DOHH2 (cell line): Measurements from ENCODE around the gene NOC4L.

Source experiments
- H3F3A ChIP-seq: fragments of 200-600 bp; sonication (generic), shearing (Covaris generic); 2 replicates; pipeline ENCODE4 v1.6.0; 2016; ENCODE audit warnings: antibody characterized with exemption, mild to moderate bottlenecking; ENCODE audit not compliant: control insufficient read depth, insufficient read depth
- H3K27ac ChIP-seq: fragments of 200-600 bp; sonication (generic); 2 replicates; pipeline ENCODE4 v1.5.1; 2014; ENCODE audit warnings: low read depth, mild to moderate bottlenecking, low read length, moderate library complexity
- H3K27me3 ChIP-seq: fragments of 200-600 bp; sonication (generic); 2 replicates; pipeline ENCODE4 v1.6.1; 2014; ENCODE audit warnings: mild to moderate bottlenecking, low read length, mixed read lengths; ENCODE audit not compliant: control insufficient read depth
- H3K36me3 ChIP-seq: fragments of 200-600 bp; sonication (generic); 2 replicates; pipeline ENCODE4 v1.6.1; 2014; ENCODE audit warnings: mild to moderate bottlenecking, low read length, moderate library complexity, mixed read lengths; ENCODE audit not compliant: control insufficient read depth
- H3K4me1 ChIP-seq: fragments of 200-600 bp; sonication (generic); 2 replicates; pipeline ENCODE4 v1.6.1; 2014; ENCODE audit warnings: mild to moderate bottlenecking, low read length, mixed read lengths; ENCODE audit not compliant: control insufficient read depth
- H3K4me2 ChIP-seq: fragments of 200-600 bp; sonication (generic); 2 replicates; pipeline ENCODE4 v1.6.0; 2014; ENCODE audit warnings: mild to moderate bottlenecking, low read length, moderate library complexity
- H3K4me3 ChIP-seq: fragments of 200-600 bp; sonication (generic); 2 replicates; pipeline ENCODE4 v1.5.1; 2014; ENCODE audit warnings: mild to moderate bottlenecking, low read length, mixed read lengths
- H3K79me2 ChIP-seq: fragments of 200-600 bp; sonication (generic); 2 replicates; pipeline ENCODE4 v1.6.1; 2014; ENCODE audit warnings: mild to moderate bottlenecking, low read length, mixed read lengths; ENCODE audit not compliant: control insufficient read depth
- H3K9me2 ChIP-seq: fragments of 200-600 bp; sonication (generic); replicated peaks from 2 replicates; pipeline ENCODE4 v1.6.1; 2014; ENCODE audit warnings: mild to moderate bottlenecking, low read length, mixed read lengths; ENCODE audit not compliant: control insufficient read depth
- H3K9me3 ChIP-seq: fragments of 200-600 bp; sonication (generic); 2 replicates; pipeline ENCODE4 v1.6.1; 2014; ENCODE audit warnings: antibody characterized with exemption, low read length, mixed read lengths; ENCODE audit not compliant: control insufficient read depth, insufficient read depth
- H4K20me1 ChIP-seq: fragments of 200-600 bp; sonication (generic); 2 replicates; pipeline ENCODE4 v1.6.0; 2014; ENCODE audit warnings: low read depth, mild to moderate bottlenecking, antibody characterized with exemption, low read length, moderate library complexity; ENCODE audit not compliant: control insufficient read depth, insufficient read depth
- CTCF ChIP-seq: fragments of 200-600 bp; sonication (generic); IDR thresholded peaks from one replicate; pipeline ENCODE4 v1.5.1; 2014; ENCODE audit warnings: antibody characterized with exemption, mild to moderate bottlenecking, low read depth, low read length; ENCODE audit not compliant: poor library complexity, severe bottlenecking
- EZH2phosphoT487 ChIP-seq: fragments of 200-600 bp; sonication (generic); IDR thresholded peaks from 2 replicates; pipeline ENCODE4 v1.6.1; 2017; ENCODE audit warnings: borderline replicate concordance, mild to moderate bottlenecking, antibody characterized with exemption, low read length, moderate library complexity, mixed read lengths

Gene NOC4L

DNA sequence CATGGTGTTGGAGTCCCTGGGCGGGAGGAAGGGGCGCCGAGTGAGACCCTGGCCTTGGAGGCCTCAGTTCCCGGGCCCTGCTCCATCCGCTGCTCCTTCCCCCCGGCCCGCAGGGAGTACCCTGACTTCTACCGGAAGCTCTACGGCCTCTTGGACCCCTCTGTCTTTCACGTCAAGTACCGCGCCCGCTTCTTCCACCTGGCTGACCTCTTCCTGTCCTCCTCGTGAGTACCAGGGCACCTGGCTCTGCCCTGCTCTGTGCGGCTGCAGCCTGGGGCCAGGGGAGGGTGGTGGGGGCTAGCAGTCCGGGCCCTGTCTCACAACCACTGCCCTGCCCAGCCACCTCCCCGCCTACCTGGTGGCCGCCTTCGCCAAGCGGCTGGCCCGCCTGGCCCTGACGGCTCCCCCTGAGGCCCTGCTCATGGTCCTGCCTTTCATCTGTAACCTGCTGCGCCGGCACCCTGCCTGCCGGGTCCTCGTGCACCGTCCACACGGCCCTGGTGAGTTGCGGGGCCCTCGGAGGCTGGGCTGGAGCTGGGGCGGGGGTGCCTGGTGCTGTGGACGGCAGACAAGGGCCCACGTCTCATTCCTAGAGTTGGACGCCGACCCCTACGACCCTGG lies 7.0 kb downstream of the NOC4L start:
- Histone ChIP-seq H3K27ac (no peak overlapping the region), H3K9me3 (peaks cover 9% of the 10 kb centered on the region), H3K27me3 (no peaks in the 10 kb centered on the region), H3K4me2 (no peak overlapping the region), H3K4me3 (no peak overlapping the region), H3K9me2 (no peaks in the 10 kb centered on the region), H3K36me3 (peaks cover 49% of the 10 kb centered on the region), H3K4me1 (no peaks in the 10 kb centered on the region), H4K20me1 (no peaks in the 10 kb centered on the region), H3F3A (peaks cover 6% of the 10 kb centered on the region), H3K79me2 (peaks cover 21% of the 10 kb centered on the region)
- TF ChIP-seq CTCF: no peak
- TF ChIP-seq EZH2phosphoT487: no peak

DNA sequence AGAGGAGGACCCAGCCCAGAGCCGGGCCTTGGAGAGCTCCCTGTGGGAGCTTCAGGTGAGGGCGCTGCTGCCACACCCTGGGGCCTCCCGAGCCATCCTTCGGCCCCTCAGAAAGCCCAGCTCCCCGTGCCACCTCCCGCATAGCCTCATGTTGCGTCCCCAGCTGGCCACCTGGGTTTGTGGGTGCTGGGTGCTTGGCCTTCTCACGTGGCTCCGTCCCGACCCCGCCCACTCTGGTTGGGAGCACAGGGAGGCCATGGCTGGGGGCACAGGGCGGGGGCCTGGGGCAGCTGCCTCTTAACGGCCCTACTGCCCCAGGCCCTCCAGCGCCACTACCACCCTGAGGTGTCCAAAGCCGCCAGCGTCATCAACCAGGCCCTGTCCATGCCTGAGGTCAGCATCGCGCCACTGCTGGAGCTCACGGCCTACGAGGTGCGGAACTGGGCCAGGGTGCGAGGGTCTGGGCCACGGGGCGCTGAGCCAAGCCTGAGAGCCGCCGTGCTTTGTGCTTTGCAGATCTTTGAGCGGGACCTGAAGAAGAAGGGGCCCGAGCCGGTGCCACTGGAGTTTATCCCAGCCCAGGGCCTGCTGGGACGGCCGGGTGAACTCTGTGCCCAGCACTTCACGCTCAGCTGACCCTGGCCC lies 7.6 kb downstream of the NOC4L start:
- H3K79me2 ChIP-seq: peaks cover 15% of the 10 kb centered on the region
- H3K4me1 ChIP-seq: no peaks in the 10 kb centered on the region
- TF ChIP-seq CTCF (no peak), EZH2phosphoT487 (no peak)
- no peaks in the 10 kb centered on the region for H3K9me2 ChIP-seq
- peaks cover 16% of the 10 kb centered on the region for H3K9me3 ChIP-seq
- no peaks in the 10 kb centered on the region for H3K27me3 ChIP-seq
- peaks cover 12% of the 10 kb centered on the region for H3F3A ChIP-seq
- H4K20me1 ChIP-seq: no peaks in the 10 kb centered on the region
- H3K4me2 ChIP-seq: no peak overlapping the region
- no peak overlapping the region for H3K4me3 ChIP-seq
- H3K36me3 ChIP-seq: peaks cover 49% of the 10 kb centered on the region
- no peak overlapping the region for H3K27ac ChIP-seq

GRCh38 chr12:132152411-132152821 lies 8.2 kb downstream of the NOC4L start:
- Histone ChIP-seq H3K4me3 (no peak overlapping the region), H3K27ac (no peak overlapping the region), H4K20me1 (no peaks in the 10 kb centered on the region), H3F3A (peaks cover 17% of the 10 kb centered on the region), H3K4me1 (no peaks in the 10 kb centered on the region), H3K79me2 (peaks cover 10% of the 10 kb centered on the region), H3K4me2 (no peak overlapping the region), H3K27me3 (no peaks in the 10 kb centered on the region), H3K9me2 (no peaks in the 10 kb centered on the region), H3K36me3 (peaks cover 49% of the 10 kb centered on the region), H3K9me3 (peaks cover 21% of the 10 kb centered on the region)
- TF ChIP-seq EZH2phosphoT487: no peak
- no peak for TF ChIP-seq CTCF
